Activated CD4-positive, alpha-beta T cell treated with anti-CD3 and anti-CD28 coated beads, Interleukin-10, Interleukin-2, amounts not matched to agents 100 ng/mL and 50 ng/mL, durations not matched to agents 16 hours and 8 hours (primary cell): ENCODE measurements around the gene BICRA.

Experiments used
- DNase-seq: peaks from one replicate; pipeline ENCODE4 v3.0.0-alpha.2; 2020

The BICRA gene

GRCh38 chr19:47752440-47753211 lies 143.7 kb downstream of the BICRA start:
- DNase-seq = no peak
